GM18867 (cell line): Measurements from ENCODE around the gene CDC42SE2.
"Not testable (repeated sequence)": the region's sequence is repeated elsewhere in the genome, so short reads cannot be mapped to it uniquely, and the experiment has no call there.

Experiments
- ATAC-seq: cut with Tn5 transposase; IDR thresholded peaks from one replicate; pipeline ENCODE4 v1.9.1; 2021; ENCODE audit warnings: mild to moderate bottlenecking, moderate library complexity; ENCODE audit not compliant: unreplicated experiment

CDC42SE2 gene

GRCh38 chr5:131386779-131387178 is 122.9 kb downstream of the CDC42SE2 start:
- no peak for ATAC-seq

DNA sequence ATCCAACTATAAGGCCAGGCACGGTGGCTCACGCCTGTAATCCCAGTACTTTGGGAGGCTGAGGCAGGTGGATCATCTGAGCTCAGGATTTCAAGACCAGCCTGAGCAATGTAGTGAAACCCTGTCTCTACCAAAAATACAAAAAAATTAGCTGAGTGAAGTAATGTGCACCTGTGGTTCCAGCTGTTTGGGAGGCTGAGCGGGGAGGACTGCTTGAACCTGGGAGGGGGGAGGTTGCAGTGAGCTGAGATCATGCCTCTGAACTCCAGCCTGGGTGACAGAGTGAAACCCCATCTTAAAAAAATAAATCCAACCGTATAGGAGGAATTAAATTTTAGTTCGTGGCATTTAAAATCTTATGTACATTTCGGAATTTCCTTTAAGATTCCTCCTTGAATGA is 123.4 kb downstream of the CDC42SE2 start:
- ATAC-seq, result no peak

GRCh38 chr5:131389096-131389868 is 125.4 kb downstream of the CDC42SE2 start:
- no peak for ATAC-seq

GRCh38 chr5:131389869-131390265 is 126.0 kb downstream of the CDC42SE2 start:
- no peak for ATAC-seq

GRCh38 chr5:131392466-131393095 is 128.7 kb downstream of the CDC42SE2 start:
- no peak for ATAC-seq

- ATAC-seq, result no peak
Measured at GRCh38 chr5:131393498-131393968, 129.7 kb downstream of the CDC42SE2 start.

GRCh38 chr5:131394128-131394527 is 130.3 kb downstream of the CDC42SE2 start:
- ATAC-seq, result peak; percentile 72

DNA sequence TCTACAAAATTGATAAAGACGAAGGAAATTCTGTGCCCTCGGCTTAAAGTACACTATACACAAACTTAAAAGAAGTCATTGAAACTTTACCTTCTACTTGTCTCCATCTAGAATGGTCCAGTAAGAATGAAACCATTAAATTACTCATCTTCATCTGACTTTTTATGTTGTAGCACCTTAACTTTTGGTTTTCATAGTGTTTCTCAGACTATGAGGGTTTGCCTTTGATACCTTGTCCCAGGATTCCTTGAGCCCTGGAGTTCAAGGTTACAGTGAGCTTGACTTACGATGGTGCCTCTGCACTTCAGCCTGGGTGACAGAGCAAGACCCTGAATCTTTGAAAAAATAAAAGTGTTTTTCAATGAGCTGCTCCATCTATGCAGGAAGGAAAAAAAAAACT is 132.2 kb downstream of the CDC42SE2 start:
- peak; percentile 80 for ATAC-seq

- ATAC-seq, result no peak
Measured at GRCh38 chr5:131396630-131397273, 132.9 kb downstream of the CDC42SE2 start.

- not testable (repeated sequence) for ATAC-seq
Measured at GRCh38 chr5:131399007-131399406, 135.2 kb downstream of the CDC42SE2 start.

- ATAC-seq, result no peak
Measured at GRCh38 chr5:131400585-131400984, 136.7 kb downstream of the CDC42SE2 start.

- no peak for ATAC-seq
Measured at GRCh38 chr5:131405674-131406073, 141.8 kb downstream of the CDC42SE2 start.

DNA sequence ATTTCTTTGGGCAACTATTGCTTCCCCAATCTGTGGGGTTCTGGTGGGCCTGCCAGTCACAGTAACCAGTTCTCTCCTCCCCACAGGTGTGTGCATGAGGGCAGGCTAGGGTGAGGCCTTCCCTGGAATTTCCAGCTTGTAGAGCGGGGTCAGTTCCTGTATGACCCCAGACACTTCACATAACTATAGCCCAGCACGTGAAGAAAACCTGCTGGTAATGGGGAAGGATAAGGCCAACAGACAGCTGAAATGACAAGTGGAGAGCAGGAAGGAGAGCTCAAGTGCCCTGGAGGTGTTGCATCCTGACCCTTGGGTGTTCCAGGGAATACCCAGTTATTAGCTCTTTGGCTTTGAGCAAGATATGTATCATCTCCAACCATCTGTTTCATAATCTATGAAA is 142.2 kb downstream of the CDC42SE2 start:
- ATAC-seq, result no peak

DNA sequence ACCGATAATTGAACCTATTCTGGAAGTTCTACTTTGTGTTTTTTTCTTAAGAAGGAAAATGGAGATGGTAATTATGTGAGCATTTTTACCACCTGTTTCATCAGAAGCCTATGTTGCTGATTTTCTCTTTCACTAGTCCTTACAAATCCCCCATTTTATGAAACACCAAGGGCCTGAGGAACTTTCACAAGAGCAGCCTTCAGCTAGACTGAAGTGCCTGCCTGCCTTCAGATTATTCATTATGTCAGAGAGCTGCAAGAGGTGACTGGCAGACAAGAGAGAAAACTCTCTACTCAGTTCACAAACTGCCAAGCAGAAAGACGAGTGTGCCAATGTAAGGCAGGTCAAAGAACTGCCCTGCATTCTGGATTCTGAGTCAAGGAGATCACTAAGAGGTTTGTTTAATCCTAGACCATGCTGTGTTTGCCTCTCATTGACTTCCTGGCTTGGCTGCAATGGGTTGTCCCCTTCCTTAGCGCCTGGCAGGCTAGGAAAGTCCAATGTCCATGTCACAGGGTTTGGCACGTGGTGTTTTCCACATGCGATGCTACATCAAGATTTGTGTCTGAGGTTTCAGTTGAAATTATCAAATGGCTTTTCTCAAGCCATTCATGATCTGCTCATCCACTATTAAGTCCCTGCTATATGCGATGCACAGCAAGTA is 143.3 kb downstream of the CDC42SE2 start:
- ATAC-seq, result no peak

GRCh38 chr5:131413605-131414559 is 150.0 kb downstream of the CDC42SE2 start:
- peak; percentile 34 for ATAC-seq

- peak; percentile 92 for ATAC-seq
Measured at GRCh38 chr5:131416729-131417128, 152.9 kb downstream of the CDC42SE2 start.

- peak; percentile 44 for ATAC-seq
Measured at GRCh38 chr5:131417240-131417869, 153.5 kb downstream of the CDC42SE2 start.

- ATAC-seq, result no peak
Measured at GRCh38 chr5:131418846-131419245, 155.0 kb downstream of the CDC42SE2 start.

GRCh38 chr5:131419877-131420276 is 156.0 kb downstream of the CDC42SE2 start:
- ATAC-seq, result no peak

DNA sequence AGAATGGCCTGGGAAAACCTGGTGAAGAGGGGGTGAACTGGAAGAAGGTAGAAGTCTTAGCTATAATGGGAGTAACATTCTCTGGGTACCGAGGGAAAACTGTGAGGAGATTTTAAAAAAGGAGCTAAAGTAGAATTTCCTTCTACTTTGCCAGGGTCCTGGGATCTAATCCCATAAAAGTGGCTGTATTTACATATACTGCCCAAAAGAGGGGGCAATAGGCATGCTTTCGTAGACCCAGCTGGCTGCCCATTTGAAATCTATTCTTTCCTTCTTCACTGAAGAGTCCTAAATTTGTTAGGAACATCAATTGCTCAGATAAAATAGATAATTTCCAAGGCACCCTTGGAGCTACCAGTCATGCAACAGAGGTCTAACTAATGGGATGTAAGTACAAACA is 159.2 kb downstream of the CDC42SE2 start:
- no peak for ATAC-seq
